ENCODE results near the gene MSI2. TPM values are rescaled to one million over a fixed set of nuclear protein-coding genes. Genes with fewer than 3 reads are reported as not detected.
A peak's percentile ranks its signal among the peaks of the same experiment; 100 is the strongest.

The MSI2 gene
- total RNA-seq, 1 donor from 2014 or later = 21.1 TPM

DNA sequence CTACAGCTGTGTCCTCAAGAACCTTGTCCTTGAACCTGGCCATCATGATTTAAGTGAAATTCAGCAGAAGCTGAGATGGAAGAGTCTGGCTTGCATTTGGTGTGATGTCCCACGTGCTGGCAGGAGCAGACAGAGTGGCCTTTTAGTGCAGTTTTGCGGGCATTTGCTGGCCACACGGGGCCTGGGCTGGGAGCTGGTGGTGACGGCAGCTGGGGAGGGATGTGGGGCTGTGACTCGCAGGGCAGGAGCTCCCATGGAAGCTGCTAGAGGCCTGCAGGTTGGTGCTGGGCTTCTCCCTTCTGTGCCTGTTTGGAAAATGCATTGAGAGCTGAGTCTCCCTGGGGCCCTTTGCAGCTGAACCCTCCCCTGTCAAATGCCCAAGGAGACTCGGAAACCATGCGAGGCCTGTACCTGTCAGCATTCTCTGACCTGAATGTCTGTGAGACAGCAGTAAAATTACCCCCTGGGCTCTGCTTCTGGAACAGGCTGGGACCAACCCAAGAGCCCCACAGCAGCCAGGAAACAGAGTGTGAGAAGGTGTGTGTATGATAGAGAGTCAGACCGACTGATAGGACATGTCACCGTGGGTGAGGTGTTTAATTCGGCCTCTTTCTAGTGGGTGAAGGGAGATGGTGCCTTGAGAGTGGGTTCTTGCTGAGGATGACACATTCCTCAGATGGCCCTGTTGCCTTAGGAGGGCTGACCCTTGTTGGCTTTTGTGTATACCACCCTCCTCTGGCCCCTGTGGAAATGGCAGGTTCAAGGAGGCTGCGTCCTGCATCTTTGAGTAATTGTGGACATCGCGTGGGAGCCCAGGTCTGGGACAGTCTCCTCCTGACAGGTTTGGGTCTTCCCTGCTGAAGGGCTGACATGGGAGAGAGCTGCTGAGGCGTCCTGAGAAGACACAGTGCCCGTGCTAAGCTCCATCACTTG, 145.5 kb downstream of the MSI2 start:
- Histone ChIP-seq H3K36me3 (ENCODE audit: control insufficient read depth, insufficient read depth, low read length) (peaks cover 3% of the 10 kb centered on the region), H3K4me3 (ENCODE audit: low read depth, low read length) (no peak overlapping the region), H3K27me3 (ENCODE audit: control insufficient read depth, insufficient read depth, low read length) (no peaks in the 10 kb centered on the region)
- FAIRE-seq (no peak), DNase-seq (ENCODE audit: low read depth) (no peak)
- TF ChIP-seq, protein P1, sequence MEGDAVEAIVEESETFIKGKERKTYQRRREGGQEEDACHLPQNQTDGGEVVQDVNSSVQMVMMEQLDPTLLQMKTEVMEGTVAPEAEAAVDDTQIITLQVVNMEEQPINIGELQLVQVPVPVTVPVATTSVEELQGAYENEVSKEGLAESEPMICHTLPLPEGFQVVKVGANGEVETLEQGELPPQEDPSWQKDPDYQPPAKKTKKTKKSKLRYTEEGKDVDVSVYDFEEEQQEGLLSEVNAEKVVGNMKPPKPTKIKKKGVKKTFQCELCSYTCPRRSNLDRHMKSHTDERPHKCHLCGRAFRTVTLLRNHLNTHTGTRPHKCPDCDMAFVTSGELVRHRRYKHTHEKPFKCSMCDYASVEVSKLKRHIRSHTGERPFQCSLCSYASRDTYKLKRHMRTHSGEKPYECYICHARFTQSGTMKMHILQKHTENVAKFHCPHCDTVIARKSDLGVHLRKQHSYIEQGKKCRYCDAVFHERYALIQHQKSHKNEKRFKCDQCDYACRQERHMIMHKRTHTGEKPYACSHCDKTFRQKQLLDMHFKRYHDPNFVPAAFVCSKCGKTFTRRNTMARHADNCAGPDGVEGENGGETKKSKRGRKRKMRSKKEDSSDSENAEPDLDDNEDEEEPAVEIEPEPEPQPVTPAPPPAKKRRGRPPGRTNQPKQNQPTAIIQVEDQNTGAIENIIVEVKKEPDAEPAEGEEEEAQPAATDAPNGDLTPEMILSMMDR (IDR thresholded peaks at IDR 0.05; ENCODE audit: insufficient read depth, low read length, severe bottlenecking) = no peak

- DNase-seq (ENCODE audit: low read depth) (peak; percentile 34), FAIRE-seq (no peak)
- H3K27me3 ChIP-seq (ENCODE audit: control insufficient read depth, insufficient read depth, low read length) = no peaks in the 10 kb centered on the region
- TF ChIP-seq, protein P1 (IDR thresholded peaks at IDR 0.05; ENCODE audit: insufficient read depth, low read length, severe bottlenecking) = no peak
- peaks cover 3% of the 10 kb centered on the region for H3K36me3 ChIP-seq (ENCODE audit: control insufficient read depth, insufficient read depth, low read length)
- no peak overlapping the region for H3K4me3 ChIP-seq (ENCODE audit: low read depth, low read length)
These were observed 146.4 kb downstream of the MSI2 start for GRCh38 chr17:57402681-57403180.

DNA sequence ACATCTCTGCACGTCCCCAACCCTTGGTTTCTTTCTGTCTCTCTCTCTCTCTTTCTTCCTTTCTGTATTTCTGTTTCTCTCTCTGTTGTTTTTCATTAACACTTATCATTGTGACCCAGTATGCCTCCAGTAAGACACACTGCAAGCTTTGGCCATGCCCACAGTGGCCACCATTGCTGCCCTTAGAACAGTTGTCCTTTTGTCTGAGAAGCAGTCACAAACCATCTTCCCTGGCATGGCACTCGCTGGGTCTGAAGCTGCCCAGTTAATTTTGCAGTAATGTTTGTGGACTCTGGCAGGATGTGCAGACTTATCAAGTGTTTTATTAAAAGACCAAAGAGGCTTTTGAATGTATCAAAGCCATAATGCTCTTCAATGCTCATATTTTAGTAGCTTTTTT, 146.9 kb downstream of the MSI2 start:
- H3K36me3 ChIP-seq (ENCODE audit: control insufficient read depth, insufficient read depth, low read length) = peaks cover 3% of the 10 kb centered on the region
- no peak overlapping the region for H3K4me3 ChIP-seq (ENCODE audit: low read depth, low read length)
- DNase-seq (ENCODE audit: low read depth) = no peak
- no peaks in the 10 kb centered on the region for H3K27me3 ChIP-seq (ENCODE audit: control insufficient read depth, insufficient read depth, low read length)
- no peak for FAIRE-seq
- TF ChIP-seq, protein P1 (IDR thresholded peaks at IDR 0.05; ENCODE audit: insufficient read depth, low read length, severe bottlenecking) = no peak

- DNase-seq (ENCODE audit: low read depth) (no peak), FAIRE-seq (no peak)
- Histone ChIP-seq H3K27me3 (ENCODE audit: control insufficient read depth, insufficient read depth, low read length) (no peaks in the 10 kb centered on the region), H3K4me3 (ENCODE audit: low read depth, low read length) (no peak overlapping the region), H3K36me3 (ENCODE audit: control insufficient read depth, insufficient read depth, low read length) (peaks cover 3% of the 10 kb centered on the region)
- TF ChIP-seq, protein P1 (IDR thresholded peaks at IDR 0.05; ENCODE audit: insufficient read depth, low read length, severe bottlenecking) = peak; percentile 23
These were observed 147.8 kb downstream of the MSI2 start for GRCh38 chr17:57404073-57404472.

- DNase-seq (ENCODE audit: low read depth) = no peak
- TF ChIP-seq, protein P1 (IDR thresholded peaks at IDR 0.05; ENCODE audit: insufficient read depth, low read length, severe bottlenecking) = no peak
- Histone ChIP-seq H3K27me3 (ENCODE audit: control insufficient read depth, insufficient read depth, low read length) (no peaks in the 10 kb centered on the region), H3K4me3 (ENCODE audit: low read depth, low read length) (no peak overlapping the region), H3K36me3 (ENCODE audit: control insufficient read depth, insufficient read depth, low read length) (peaks cover 3% of the 10 kb centered on the region)
- no peak for FAIRE-seq
These were observed 148.6 kb downstream of the MSI2 start for GRCh38 chr17:57404795-57405490.

Measured in bronchial epithelial cell (primary cell).